Ascending aorta (tissue), 2 donors: ENCODE results near the gene MYCN. TPM values are rescaled to one million over a fixed set of nuclear protein-coding genes. Genes with fewer than 3 reads are reported as not detected.
"Not testable (repeated sequence)": the region's sequence is repeated elsewhere in the genome, so short reads cannot be mapped to it uniquely, and the experiment has no call there.

Experiments
- DNase-seq, 2 donors: peaks; one replicate each; pipeline ENCODE4 v3.0.0-alpha.2; 2019; ENCODE audit warnings: low spot score in 2 of 2
- H3K27ac ChIP-seq, 2 donors: fragments of 200-600 bp; sonication (generic); one replicate each; pipeline ENCODE4 v1.5.1; 2016 to 2017; ENCODE audit warnings: mild to moderate bottlenecking in 1 of 2
- H3K27me3 ChIP-seq: fragments of 200-600 bp; sonication (generic); one replicate; pipeline ENCODE4 v1.5.1; 2017
- H3K36me3 ChIP-seq, 2 donors: fragments of 200-600 bp; sonication (generic); one replicate each; pipeline ENCODE4 v1.5.1; 2016
- H3K4me1 ChIP-seq, 2 donors: fragments of 200-600 bp; sonication (generic); one replicate each; pipeline ENCODE4 v1.5.1; 2016 to 2017; ENCODE audit warnings: mild to moderate bottlenecking in 1 of 2
- H3K4me3 ChIP-seq, 2 donors: fragments of 200-600 bp; sonication (generic); one replicate each; pipeline ENCODE4 v1.5.1; 2016 to 2017; ENCODE audit warnings: mild to moderate bottlenecking in 1 of 2
- H3K9me3 ChIP-seq, 2 donors: fragments of 200-600 bp; sonication (generic); one replicate each; pipeline ENCODE4 v1.5.1; 2016
- intact Hi-C: fragments of 100-400 bp; cut with DNase I; formaldehyde crosslinking; loops from one replicate; pipeline ENCODE4 v1.15.1; 2023
- total RNA-seq: library from RNA; depleted of rRNA; stranded (reverse); fragments of >200 nt; gene quantifications from one replicate; pipeline ENCODE4 v1.1.0, GENCODE V29; 2016
- TF ChIP-seq, protein P1 (sequence below), 3 experiments: fragments of 200-600 bp in 2 of 3; fragments of 450-650 bp in 1 of 3; sonication (generic) in 2 of 3; IDR thresholded peaks; one replicate each; pipeline ENCODE4 v1.5.1; 2016 to 2019; ENCODE audit warnings: antibody characterized with exemption in 3 of 3, mild to moderate bottlenecking in 1 of 3, moderate library complexity in 1 of 3

Gene MYCN
- total RNA-seq, 1 donor from 2014 or later, result not detected

DNA sequence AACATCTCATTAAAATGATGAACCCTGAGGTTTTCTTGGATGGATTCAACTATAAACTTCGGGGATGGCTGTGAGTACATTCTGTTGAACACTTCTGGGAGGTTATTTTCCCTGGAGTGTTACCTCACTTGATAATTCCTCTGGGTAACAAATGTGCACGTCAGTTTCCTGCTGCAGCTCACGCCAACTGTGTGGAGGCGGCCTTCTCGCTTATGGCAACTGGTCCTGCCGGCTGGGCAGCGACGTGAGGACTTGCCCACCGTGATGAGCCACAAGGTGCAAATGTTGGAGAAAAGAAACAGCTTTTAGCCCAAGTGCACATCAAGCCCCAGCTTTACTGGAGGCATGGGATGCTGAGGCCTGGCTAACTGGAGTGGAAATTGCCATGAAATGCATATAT lies 15.9 kb downstream of the MYCN start:
- H3K27ac ChIP-seq, result no peak overlapping the region
- H3K9me3 ChIP-seq, result no peaks in the 10 kb centered on the region
- no peaks in the 10 kb centered on the region for H3K36me3 ChIP-seq
- H3K4me1 ChIP-seq, result no peaks in the 10 kb centered on the region
- no peak for DNase-seq
- no peaks in the 10 kb centered on the region for H3K27me3 ChIP-seq
- TF ChIP-seq, protein P1, sequence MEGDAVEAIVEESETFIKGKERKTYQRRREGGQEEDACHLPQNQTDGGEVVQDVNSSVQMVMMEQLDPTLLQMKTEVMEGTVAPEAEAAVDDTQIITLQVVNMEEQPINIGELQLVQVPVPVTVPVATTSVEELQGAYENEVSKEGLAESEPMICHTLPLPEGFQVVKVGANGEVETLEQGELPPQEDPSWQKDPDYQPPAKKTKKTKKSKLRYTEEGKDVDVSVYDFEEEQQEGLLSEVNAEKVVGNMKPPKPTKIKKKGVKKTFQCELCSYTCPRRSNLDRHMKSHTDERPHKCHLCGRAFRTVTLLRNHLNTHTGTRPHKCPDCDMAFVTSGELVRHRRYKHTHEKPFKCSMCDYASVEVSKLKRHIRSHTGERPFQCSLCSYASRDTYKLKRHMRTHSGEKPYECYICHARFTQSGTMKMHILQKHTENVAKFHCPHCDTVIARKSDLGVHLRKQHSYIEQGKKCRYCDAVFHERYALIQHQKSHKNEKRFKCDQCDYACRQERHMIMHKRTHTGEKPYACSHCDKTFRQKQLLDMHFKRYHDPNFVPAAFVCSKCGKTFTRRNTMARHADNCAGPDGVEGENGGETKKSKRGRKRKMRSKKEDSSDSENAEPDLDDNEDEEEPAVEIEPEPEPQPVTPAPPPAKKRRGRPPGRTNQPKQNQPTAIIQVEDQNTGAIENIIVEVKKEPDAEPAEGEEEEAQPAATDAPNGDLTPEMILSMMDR (IDR thresholded peaks at IDR 0.05), result no peak
- H3K4me3 ChIP-seq, result no peak overlapping the region
- intact Hi-C loops, result no loop called here

DNA sequence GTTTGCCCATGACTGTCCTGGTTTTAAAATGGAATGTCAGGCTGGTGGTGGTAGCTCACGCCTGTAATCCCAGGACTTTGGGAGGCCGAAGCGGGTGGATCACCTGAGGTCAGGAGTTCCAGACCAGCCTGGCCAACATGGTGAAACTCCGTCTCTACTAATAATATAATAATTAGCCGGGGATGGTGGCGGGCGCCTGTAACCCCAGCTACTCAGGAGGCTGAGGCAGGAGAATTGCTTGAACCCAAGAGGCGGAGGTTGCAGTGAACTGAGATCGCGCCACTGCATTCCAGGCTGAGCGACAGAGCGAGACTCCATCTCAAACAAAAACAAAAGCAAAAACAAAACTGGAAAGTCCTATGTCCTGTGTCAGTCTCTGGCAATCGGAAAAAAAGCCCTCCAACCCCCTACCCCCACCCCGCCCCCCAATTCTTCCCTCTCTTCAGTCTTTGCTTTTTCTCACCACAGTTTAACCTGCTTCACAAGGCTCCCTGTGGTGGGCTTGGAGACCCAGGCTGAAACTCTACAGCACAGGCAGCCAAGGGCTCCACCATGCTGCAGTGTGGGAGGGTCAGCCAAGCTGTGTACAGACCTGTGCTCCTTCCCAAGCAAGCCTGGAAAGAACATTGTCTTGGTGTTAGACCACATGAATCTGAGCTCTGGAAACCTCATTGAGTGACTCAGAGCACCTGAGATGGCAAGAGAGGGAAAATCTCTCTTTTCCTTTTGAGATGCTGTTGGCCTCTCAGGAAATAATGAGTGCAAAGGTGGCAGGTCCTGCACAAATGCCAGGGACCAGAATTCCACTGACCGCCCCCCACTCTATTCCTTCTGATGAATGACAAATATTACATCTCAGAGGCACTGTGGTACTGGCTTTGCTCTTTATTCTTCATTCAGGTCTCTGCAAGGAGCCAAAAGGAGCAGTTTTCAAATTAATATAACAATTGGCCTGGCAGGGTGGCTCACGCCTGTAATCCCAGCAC lies 16.7 kb downstream of the MYCN start:
- Histone ChIP-seq H3K36me3 (no peaks in the 10 kb centered on the region), H3K27me3 (no peaks in the 10 kb centered on the region), H3K27ac (no peak overlapping the region), H3K4me1 (no peaks in the 10 kb centered on the region), H3K9me3 (no peaks in the 10 kb centered on the region), H3K4me3 (no peak overlapping the region)
- intact Hi-C loops, result no loop called here
- TF ChIP-seq, protein P1 (IDR thresholded peaks at IDR 0.05), result no peak
- DNase-seq, result no peak

DNA sequence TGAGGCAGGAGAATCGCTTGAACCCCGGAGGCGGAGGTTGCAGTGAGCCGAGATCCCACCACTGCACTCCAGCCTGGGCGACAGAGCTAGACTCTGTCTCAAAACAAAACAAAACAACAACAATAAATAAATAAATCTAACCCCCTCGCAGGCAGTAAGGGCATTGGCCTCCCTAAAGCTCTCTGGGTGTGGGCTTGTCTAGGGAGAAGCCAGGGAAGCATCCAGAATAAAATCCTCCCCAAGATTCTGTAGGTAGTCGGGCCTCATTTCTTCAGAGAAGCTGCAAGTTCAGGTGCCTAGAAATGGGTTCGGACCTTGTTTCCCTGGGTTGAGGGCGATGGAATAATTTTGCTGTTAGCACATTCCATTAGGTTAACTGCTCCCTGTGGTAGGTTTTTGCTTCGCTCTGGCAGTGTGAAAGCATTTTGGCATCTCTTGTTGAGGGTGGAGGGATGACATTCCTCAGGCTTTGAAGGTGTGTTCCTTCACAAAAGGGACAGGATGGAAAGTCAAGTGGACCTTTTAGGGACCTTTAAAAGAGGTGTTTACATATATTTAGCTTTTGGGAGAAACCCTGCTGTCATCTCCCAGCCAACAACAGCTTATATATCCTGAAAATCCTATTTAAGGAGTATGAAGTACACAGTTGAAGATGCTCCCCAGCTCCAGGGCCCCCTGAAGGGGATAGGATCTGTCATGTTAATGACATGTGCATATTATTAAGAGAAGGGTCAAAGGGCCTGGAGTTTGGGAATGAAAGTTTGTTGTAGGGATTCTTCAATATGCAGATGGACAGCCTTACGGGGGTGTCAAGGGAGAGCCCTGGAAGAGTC lies 17.7 kb downstream of the MYCN start:
- no peaks in the 10 kb centered on the region for H3K9me3 ChIP-seq
- intact Hi-C loops, result no loop called here
- H3K4me1 ChIP-seq, result no peaks in the 10 kb centered on the region
- no peak for DNase-seq
- H3K27ac ChIP-seq, result no peak overlapping the region
- H3K4me3 ChIP-seq, result no peak overlapping the region
- H3K27me3 ChIP-seq, result no peaks in the 10 kb centered on the region
- no peaks in the 10 kb centered on the region for H3K36me3 ChIP-seq
- TF ChIP-seq, protein P1 (IDR thresholded peaks at IDR 0.05), result no peak

DNA sequence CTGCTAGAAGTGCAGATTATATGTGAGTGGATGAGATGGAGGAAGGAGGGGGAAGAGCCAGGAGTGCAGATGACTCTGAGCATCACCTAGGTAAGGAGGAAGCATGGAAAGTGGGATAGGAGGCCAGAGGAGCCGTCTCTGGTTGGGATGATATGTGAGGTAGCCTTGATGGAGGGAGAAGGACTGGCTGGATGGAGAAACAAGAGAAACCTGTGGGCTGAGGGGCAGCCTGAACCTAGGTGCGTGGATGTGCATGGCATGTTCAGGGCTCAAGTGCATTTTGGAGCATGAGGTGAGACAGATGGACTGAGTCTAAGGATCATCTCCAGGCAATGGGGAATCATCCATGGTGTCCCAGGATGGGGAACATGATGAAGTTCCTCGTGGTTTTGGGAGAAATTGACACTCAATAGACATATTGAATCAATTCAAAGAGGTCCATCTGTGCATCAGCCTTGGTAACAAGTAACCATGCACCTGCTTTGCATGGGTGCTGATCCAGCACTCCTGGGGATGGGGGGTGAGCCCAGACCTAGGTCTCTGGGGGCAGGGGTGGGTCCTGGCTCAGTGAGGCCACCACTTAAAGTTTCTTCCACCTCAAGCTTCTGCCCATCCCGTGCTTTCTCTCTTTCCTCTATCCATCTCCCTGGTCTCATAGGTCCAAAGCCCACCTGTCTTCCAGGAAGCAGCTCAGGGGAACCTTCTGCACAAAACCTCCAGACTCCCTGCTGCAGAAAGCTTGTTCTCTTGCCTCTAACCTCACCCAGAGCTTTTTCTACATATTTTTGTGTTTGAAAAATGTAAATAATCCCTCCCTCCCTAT lies 19.2 kb downstream of the MYCN start:
- DNase-seq, result no peak
- no peak overlapping the region for H3K4me3 ChIP-seq
- no peaks in the 10 kb centered on the region for H3K27me3 ChIP-seq
- intact Hi-C loops, result no loop called here
- TF ChIP-seq, protein P1 (IDR thresholded peaks at IDR 0.05), result no peak
- H3K4me1 ChIP-seq, result no peaks in the 10 kb centered on the region
- no peaks in the 10 kb centered on the region for H3K36me3 ChIP-seq
- H3K9me3 ChIP-seq, result no peaks in the 10 kb centered on the region
- no peak overlapping the region for H3K27ac ChIP-seq

DNA sequence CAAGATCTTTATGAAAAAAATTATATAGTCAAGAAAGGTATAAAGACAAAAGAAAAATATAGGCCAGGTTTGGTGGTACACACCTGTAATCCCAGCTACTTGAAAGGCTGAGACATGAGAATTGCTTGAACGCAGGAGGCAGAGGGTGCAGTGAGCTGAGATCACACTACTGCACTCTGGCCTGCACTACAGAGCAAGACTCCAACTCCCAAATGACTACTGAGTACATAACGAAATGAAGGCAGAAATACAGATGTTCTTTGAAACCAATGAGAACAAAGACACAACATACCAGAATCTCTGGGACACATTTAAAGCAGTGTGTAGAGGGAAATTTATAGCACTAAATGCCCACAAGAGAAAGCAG lies 19.8 kb downstream of the MYCN start:
- H3K9me3 ChIP-seq, DNase-seq, H3K4me3 ChIP-seq, H3K27ac ChIP-seq, H3K36me3 ChIP-seq, intact Hi-C loops, H3K4me1 ChIP-seq, H3K27me3 ChIP-seq: not testable (repeated sequence)

DNA sequence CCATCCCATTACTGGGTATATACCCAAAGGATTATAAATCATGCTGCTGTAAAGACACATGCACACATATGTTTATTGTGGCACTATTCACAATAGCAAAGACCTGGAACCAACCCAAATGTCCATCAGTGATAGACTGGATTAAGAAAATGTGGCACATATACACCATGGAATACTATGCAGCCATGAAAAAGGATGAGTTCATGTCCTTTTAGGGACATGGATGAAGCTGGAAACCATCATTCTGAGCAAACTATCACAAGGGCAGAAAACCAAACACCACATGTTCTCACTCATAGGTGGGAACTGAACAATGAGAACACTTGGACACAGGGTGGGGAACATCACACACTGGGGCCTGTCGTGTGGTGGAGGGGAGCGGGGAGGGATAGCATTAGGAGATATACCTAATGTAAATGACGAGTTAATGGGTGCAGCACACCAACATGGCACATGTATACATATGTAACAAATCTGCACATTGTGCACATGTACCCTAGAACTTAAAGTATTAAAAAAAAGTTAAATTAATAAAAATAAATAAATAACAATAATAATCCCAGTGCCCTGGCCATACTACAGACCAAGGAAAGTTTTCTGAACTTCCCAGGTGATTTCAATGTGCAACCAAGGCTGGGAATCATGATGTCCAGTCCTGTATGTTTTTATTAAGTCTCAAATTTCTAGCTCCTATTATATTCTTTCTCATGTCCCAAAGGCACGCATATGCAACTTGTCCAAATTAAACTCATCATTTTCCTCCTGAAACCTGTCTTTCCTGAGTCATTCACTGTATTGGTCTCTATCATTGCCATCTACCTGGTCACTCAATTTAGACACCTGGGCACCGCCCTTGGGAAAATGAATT lies 23.0 kb downstream of the MYCN start:
- H3K4me1 ChIP-seq, intact Hi-C loops, H3K27me3 ChIP-seq, H3K27ac ChIP-seq, DNase-seq, H3K36me3 ChIP-seq, H3K9me3 ChIP-seq, H3K4me3 ChIP-seq: not testable (repeated sequence)
